ENCODE results near the gene BCO2.

DNA sequence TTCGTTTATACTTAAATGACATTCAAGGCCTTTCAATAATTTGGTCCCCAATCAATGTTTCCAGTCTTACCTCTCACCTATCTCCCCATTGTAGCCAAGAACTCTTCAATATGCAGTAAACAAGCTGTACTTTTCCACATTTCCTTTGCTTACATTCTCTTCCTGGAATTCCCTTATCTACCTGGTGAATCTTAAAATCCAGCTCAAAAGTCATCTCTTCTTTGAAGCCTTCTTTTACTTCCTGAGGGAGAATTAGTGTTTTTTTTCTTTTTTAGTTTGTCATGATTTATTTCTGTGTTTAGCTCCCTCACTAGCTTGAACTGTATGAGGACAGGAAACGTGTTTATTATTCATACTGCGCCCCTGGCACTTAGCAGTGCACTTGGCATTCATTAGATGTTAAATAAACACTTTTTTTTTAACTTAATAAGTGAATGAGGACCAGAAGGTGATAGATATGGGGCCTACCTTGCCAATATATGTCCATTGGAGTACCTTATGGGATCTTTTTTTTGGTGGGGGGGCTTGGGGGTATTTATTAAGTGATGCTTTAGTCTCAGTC, 46.0 kb downstream of the BCO2 start:
- TF ChIP-seq, protein P1, sequence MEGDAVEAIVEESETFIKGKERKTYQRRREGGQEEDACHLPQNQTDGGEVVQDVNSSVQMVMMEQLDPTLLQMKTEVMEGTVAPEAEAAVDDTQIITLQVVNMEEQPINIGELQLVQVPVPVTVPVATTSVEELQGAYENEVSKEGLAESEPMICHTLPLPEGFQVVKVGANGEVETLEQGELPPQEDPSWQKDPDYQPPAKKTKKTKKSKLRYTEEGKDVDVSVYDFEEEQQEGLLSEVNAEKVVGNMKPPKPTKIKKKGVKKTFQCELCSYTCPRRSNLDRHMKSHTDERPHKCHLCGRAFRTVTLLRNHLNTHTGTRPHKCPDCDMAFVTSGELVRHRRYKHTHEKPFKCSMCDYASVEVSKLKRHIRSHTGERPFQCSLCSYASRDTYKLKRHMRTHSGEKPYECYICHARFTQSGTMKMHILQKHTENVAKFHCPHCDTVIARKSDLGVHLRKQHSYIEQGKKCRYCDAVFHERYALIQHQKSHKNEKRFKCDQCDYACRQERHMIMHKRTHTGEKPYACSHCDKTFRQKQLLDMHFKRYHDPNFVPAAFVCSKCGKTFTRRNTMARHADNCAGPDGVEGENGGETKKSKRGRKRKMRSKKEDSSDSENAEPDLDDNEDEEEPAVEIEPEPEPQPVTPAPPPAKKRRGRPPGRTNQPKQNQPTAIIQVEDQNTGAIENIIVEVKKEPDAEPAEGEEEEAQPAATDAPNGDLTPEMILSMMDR (IDR thresholded peaks at IDR 0.05) = no peak
- TF ChIP-seq POLR2A (IDR thresholded peaks at IDR 0.05) = no peak

Measured in Peyer's patch (tissue), 4 donors.